C4-2B (cell line): ENCODE results near the gene CLEC16A.

ENCODE experiments used
- H3K27ac ChIP-seq: fragments of 450-650 bp; 2 replicates; pipeline ENCODE4 v1.5.1; 2017
- CTCF ChIP-seq: fragments of 450-650 bp; conservative IDR thresholded peaks from 2 replicates; pipeline ENCODE4 v1.5.1; 2017; ENCODE audit warnings: mild to moderate bottlenecking
- ZFX ChIP-seq: fragments of 450-650 bp; IDR thresholded peaks from 2 replicates; pipeline ENCODE4 v1.6.1; 2017

CLEC16A gene

DNA sequence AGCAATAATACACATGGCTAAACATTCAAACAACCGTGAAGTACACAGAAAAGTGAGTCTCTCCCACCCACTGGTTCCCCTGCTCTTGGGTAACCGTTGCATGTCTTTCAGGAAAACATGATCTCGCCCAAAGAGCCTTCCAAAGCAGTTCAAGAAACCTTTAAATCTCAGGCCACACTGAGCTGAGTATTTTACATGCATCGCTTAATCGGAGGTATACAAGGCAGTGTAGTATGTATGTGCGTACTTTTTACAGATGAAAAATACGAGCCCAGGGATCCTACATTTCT lies 1.4 kb upstream of the CLEC16A start:
- H3K27ac ChIP-seq, result peak overlapping the region; percentile 79
- TF ChIP-seq ZFX, result no peak
- no peak for TF ChIP-seq CTCF

DNA sequence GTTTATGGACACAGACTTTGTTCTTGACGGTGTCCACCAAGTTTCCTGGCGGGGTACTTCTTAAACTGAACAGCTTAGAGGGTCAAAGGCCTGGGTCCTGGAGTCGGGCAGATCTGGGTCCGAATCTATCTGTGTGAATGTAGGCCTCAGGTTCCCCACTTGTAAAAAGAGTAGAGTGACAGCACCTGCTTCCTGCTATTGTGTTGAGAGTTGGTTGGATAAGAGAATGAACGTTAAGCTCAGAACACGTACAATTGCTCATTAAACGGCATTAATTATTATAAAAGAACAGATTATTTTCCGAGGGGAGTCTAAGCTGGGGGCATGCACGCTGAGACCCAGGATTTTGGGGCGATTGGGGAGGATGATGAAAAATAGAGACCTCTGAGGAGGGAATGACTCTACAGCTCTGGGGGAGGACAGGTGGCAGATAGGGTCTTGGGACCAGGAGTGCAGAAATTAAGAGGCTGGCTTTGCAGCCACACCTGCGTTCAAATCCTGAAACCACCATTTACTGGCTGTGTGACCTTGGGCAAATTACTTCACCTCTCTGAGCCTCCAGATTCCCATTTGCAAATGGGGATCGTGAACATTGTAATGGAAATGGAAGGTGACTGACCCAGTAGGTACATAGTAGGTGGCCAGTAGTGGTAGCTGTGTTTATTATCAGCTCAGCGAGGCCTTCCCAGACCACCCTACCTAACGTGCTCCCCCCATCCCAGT lies 862 bp downstream of the CLEC16A start:
- no peak for TF ChIP-seq ZFX
- no peak for TF ChIP-seq CTCF
- peak overlapping the region; percentile 82 for H3K27ac ChIP-seq

GRCh38 chr16:10946308-10946707 lies 1.9 kb downstream of the CLEC16A start:
- TF ChIP-seq CTCF, result no peak
- TF ChIP-seq ZFX, result no peak
- no peak overlapping the region for H3K27ac ChIP-seq

GRCh38 chr16:10947211-10947787 lies 2.9 kb downstream of the CLEC16A start:
- no peak overlapping the region for H3K27ac ChIP-seq
- TF ChIP-seq CTCF (no peak), ZFX (no peak)

DNA sequence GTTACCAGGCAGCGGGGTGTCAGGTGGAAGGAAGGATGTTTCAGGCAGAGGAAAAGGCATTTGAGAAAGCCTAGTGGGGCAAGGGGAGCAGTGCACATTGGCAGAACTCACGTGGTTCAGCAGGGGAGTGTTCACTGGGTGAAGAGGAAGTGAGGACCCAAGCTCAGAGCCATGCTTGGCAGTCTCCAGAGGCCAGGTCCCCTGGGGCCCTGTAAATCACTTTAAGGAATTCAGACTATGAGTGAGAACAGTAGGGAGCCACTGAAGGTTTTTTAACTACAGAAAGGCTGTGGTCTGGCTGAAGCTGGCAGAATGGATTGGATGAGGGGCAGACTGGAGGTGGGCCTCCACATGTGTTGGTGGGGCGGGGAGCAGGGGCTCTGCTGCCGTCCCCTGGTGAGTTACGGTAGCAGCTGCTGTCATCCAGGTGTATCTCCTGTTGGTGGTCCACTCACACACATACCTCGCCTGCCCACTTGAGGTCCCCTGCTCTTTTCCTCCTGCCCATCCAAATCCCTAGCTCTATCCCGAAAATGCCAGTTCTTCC lies 5.1 kb downstream of the CLEC16A start:
- no peak overlapping the region for H3K27ac ChIP-seq
- TF ChIP-seq CTCF, result no peak
- no peak for TF ChIP-seq ZFX

- TF ChIP-seq ZFX, result no peak
- no peak for TF ChIP-seq CTCF
- no peak overlapping the region for H3K27ac ChIP-seq
Measured at GRCh38 chr16:10950393-10950792, 6.0 kb downstream of the CLEC16A start.

DNA sequence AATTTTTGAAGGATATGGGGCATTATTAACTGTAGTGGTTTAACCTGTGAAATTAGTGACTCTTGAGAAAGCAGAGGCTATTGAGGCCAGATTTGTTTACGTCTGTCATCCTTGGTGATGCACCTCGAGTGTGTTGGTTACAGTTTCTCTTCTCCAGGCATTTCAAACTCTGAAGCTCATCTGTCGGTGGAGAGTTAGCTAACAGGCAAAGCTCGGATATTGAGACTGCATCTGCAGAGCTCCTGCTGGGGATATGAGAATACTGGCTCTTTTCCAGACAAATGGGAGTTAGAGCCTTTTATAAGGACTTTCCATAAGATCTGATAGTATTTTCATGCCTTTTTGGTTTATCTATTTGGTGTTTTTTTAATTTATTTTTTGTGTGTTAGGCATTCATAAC lies 6.7 kb downstream of the CLEC16A start:
- no peak overlapping the region for H3K27ac ChIP-seq
- TF ChIP-seq ZFX, result no peak
- no peak for TF ChIP-seq CTCF
